ENCODE data around the gene PPP2R5C.
A peak's percentile ranks its signal among the peaks of the same experiment; 100 is the strongest.
"Not testable (repeated sequence)": the region's sequence is repeated elsewhere in the genome, so short reads cannot be mapped to it uniquely, and the experiment has no call there.

PPP2R5C gene

GRCh38 chr14:101729382-101729781 is 32.1 kb upstream of the PPP2R5C start:
- Histone ChIP-seq H3K36me3 (ENCODE audit: control insufficient read depth in 1 of 2, insufficient read depth in 2 of 2, low read length in 2 of 2) (no peaks in the 10 kb centered on the region), H3K18ac (ENCODE audit: low read length) (no peak overlapping the region), H3K4me3 (ENCODE audit: low read depth, low read length) (no peak overlapping the region), H2AFZ (ENCODE audit: insufficient read depth, low read length, poor library complexity) (no peak overlapping the region), H4K91ac (ENCODE audit: low read depth, low read length) (no peak overlapping the region), H3K4ac (ENCODE audit: low read depth, low read length) (no peak overlapping the region), H3K79me2 (ENCODE audit: control insufficient read depth, insufficient read depth, low read length, poor library complexity) (no peaks in the 10 kb centered on the region), H2BK12ac (ENCODE audit: low read length) (no peak overlapping the region), H4K12ac (ENCODE audit: low read depth, low read length) (no peak overlapping the region), H3K27me3 (ENCODE audit: insufficient read depth, low read length) (no peaks in the 10 kb centered on the region), H3K27ac (ENCODE audit: low read depth, low read length) (no peak overlapping the region), H3K14ac (ENCODE audit: low read length) (no peak overlapping the region), H4K8ac (ENCODE audit: low read depth, low read length) (no peak overlapping the region), H3K4me1 (ENCODE audit: control insufficient read depth in 1 of 2, insufficient read depth in 2 of 2, low read length in 2 of 2) (peaks cover 4 to 8% of the 10 kb centered on the region in 2 experiments), H3K79me1 (ENCODE audit: low read length) (no peaks in the 10 kb centered on the region), H3K9me3 (ENCODE audit: insufficient read depth, low read depth, low read length) (peaks cover 1% of the 10 kb centered on the region), H2BK5ac (ENCODE audit: low read depth, low read length, poor library complexity) (no peak overlapping the region), H2AK5ac (ENCODE audit: low read length) (no peak overlapping the region), H3K9ac (ENCODE audit: low read length) (no peak overlapping the region), H3K23ac (ENCODE audit: low read length) (no peak overlapping the region), H3K4me2 (ENCODE audit: low read length) (no peak overlapping the region), H2BK120ac (ENCODE audit: insufficient read depth, low read length, poor library complexity) (no peak overlapping the region)
- WGBS (ENCODE audit: extremely low coverage, insufficient coverage, insufficient read length), result no CpG with 5 or more reads among the region's 6 CpGs
- no peak for DNase-seq

- H4K12ac ChIP-seq (ENCODE audit: low read depth, low read length); H3K9me3 ChIP-seq (ENCODE audit: insufficient read depth, low read depth, low read length); H3K23ac ChIP-seq (ENCODE audit: low read length); DNase-seq; H2AFZ ChIP-seq (ENCODE audit: insufficient read depth, low read length, poor library complexity); H2AK5ac ChIP-seq (ENCODE audit: low read length); H2BK120ac ChIP-seq (ENCODE audit: insufficient read depth, low read length, poor library complexity); H2BK12ac ChIP-seq (ENCODE audit: low read length); H3K79me1 ChIP-seq (ENCODE audit: low read length); H3K27ac ChIP-seq (ENCODE audit: low read depth, low read length); H4K8ac ChIP-seq (ENCODE audit: low read depth, low read length); H3K79me2 ChIP-seq (ENCODE audit: control insufficient read depth, insufficient read depth, low read length, poor library complexity); H3K4ac ChIP-seq (ENCODE audit: low read depth, low read length); H3K4me2 ChIP-seq (ENCODE audit: low read length); H3K36me3 ChIP-seq (ENCODE audit: control insufficient read depth in 1 of 2, insufficient read depth in 2 of 2, low read length in 2 of 2); H3K9ac ChIP-seq (ENCODE audit: low read length); H3K27me3 ChIP-seq (ENCODE audit: insufficient read depth, low read length); H4K91ac ChIP-seq (ENCODE audit: low read depth, low read length); H3K18ac ChIP-seq (ENCODE audit: low read length); H3K14ac ChIP-seq (ENCODE audit: low read length); H3K4me1 ChIP-seq (ENCODE audit: control insufficient read depth in 1 of 2, insufficient read depth in 2 of 2, low read length in 2 of 2); H3K4me3 ChIP-seq (ENCODE audit: low read depth, low read length); H2BK5ac ChIP-seq (ENCODE audit: low read depth, low read length, poor library complexity): not testable (repeated sequence)
- WGBS (ENCODE audit: extremely low coverage, insufficient coverage, insufficient read length), result no CpG with 5 or more reads among the region's 4 CpGs
These were observed 31.4 kb upstream of the PPP2R5C start for GRCh38 chr14:101730157-101730556.

GRCh38 chr14:101730626-101731186 is 30.8 kb upstream of the PPP2R5C start:
- H3K27me3 ChIP-seq (ENCODE audit: insufficient read depth, low read length), result no peaks in the 10 kb centered on the region

GRCh38 chr14:101731187-101732080 is 30.1 kb upstream of the PPP2R5C start:
- H3K27me3 ChIP-seq (ENCODE audit: insufficient read depth, low read length), result no peaks in the 10 kb centered on the region
- no peak overlapping the region for H3K4me3 ChIP-seq (ENCODE audit: low read depth, low read length)
- H3K79me1 ChIP-seq (ENCODE audit: low read length), result no peaks in the 10 kb centered on the region
- no peaks in the 10 kb centered on the region for H3K79me2 ChIP-seq (ENCODE audit: control insufficient read depth, insufficient read depth, low read length, poor library complexity)
- H2AFZ ChIP-seq (ENCODE audit: insufficient read depth, low read length, poor library complexity), result no peak overlapping the region
- H3K9ac ChIP-seq (ENCODE audit: low read length), result no peak overlapping the region
- no peak overlapping the region for H3K14ac ChIP-seq (ENCODE audit: low read length)
- H2BK12ac ChIP-seq (ENCODE audit: low read length), result no peak overlapping the region
- no peak overlapping the region for H3K4ac ChIP-seq (ENCODE audit: low read depth, low read length)
- peak overlapping the region; percentile 32 for H4K8ac ChIP-seq (ENCODE audit: low read depth, low read length)
- H2BK120ac ChIP-seq (ENCODE audit: insufficient read depth, low read length, poor library complexity), result peak overlapping the region; percentile 15
- H3K36me3 ChIP-seq (ENCODE audit: control insufficient read depth in 1 of 2, insufficient read depth in 2 of 2, low read length in 2 of 2), result no peaks in the 10 kb centered on the region
- H4K12ac ChIP-seq (ENCODE audit: low read depth, low read length), result no peak overlapping the region
- H3K23ac ChIP-seq (ENCODE audit: low read length), result no peak overlapping the region
- H3K9me3 ChIP-seq (ENCODE audit: insufficient read depth, low read depth, low read length), result peaks cover 1% of the 10 kb centered on the region
- no CpG with 5 or more reads among the region's 16 CpGs for WGBS (ENCODE audit: extremely low coverage, insufficient coverage, insufficient read length)
- DNase-seq, result peak; percentile 64 to 85
- H2AK5ac ChIP-seq (ENCODE audit: low read length), result peak overlapping the region; percentile 24
- no peak overlapping the region for H3K18ac ChIP-seq (ENCODE audit: low read length)
- peaks cover 4 to 8% of the 10 kb centered on the region in 2 experiments for H3K4me1 ChIP-seq (ENCODE audit: control insufficient read depth in 1 of 2, insufficient read depth in 2 of 2, low read length in 2 of 2)
- H4K91ac ChIP-seq (ENCODE audit: low read depth, low read length), result no peak overlapping the region
- H3K27ac ChIP-seq (ENCODE audit: low read depth, low read length), result no peak overlapping the region
- H2BK5ac ChIP-seq (ENCODE audit: low read depth, low read length, poor library complexity), result no peak overlapping the region
- no peak overlapping the region for H3K4me2 ChIP-seq (ENCODE audit: low read length)

More at GRCh38 chr14:101730626-101731186, 30.8 kb upstream of the PPP2R5C start:
- Histone ChIP-seq H3K18ac (ENCODE audit: low read length) (no peak overlapping the region), H2AK5ac (ENCODE audit: low read length) (no peak overlapping the region), H3K4me3 (ENCODE audit: low read depth, low read length) (no peak overlapping the region), H3K36me3 (ENCODE audit: control insufficient read depth in 1 of 2, insufficient read depth in 2 of 2, low read length in 2 of 2) (no peaks in the 10 kb centered on the region), H2BK5ac (ENCODE audit: low read depth, low read length, poor library complexity) (no peak overlapping the region), H3K27ac (ENCODE audit: low read depth, low read length) (no peak overlapping the region), H4K91ac (ENCODE audit: low read depth, low read length) (no peak overlapping the region), H3K79me1 (ENCODE audit: low read length) (no peaks in the 10 kb centered on the region), H3K14ac (ENCODE audit: low read length) (no peak overlapping the region), H3K23ac (ENCODE audit: low read length) (no peak overlapping the region), H3K4me1 (ENCODE audit: control insufficient read depth in 1 of 2, insufficient read depth in 2 of 2, low read length in 2 of 2) (peaks cover 4 to 8% of the 10 kb centered on the region in 2 experiments), H4K8ac (ENCODE audit: low read depth, low read length) (no peak overlapping the region), H2BK12ac (ENCODE audit: low read length) (no peak overlapping the region), H3K9me3 (ENCODE audit: insufficient read depth, low read depth, low read length) (peaks cover 1% of the 10 kb centered on the region), H4K12ac (ENCODE audit: low read depth, low read length) (no peak overlapping the region), H2BK120ac (ENCODE audit: insufficient read depth, low read length, poor library complexity) (no peak overlapping the region), H3K4me2 (ENCODE audit: low read length) (no peak overlapping the region), H3K4ac (ENCODE audit: low read depth, low read length) (no peak overlapping the region), H2AFZ (ENCODE audit: insufficient read depth, low read length, poor library complexity) (no peak overlapping the region), H3K9ac (ENCODE audit: low read length) (no peak overlapping the region), H3K79me2 (ENCODE audit: control insufficient read depth, insufficient read depth, low read length, poor library complexity) (no peaks in the 10 kb centered on the region)
- WGBS (ENCODE audit: extremely low coverage, insufficient coverage, insufficient read length), result no CpG with 5 or more reads among the region's 3 CpGs
- DNase-seq, result no peak
